ENCODE data around the gene COL4A2. TPM values are rescaled to one million over a fixed set of nuclear protein-coding genes. Genes with fewer than 3 reads are reported as not detected.

COL4A2 gene
- polyA plus RNA-seq, 2 of the 4 experiments (the other 2 are of a cell fraction) = 46.9 to 119 TPM

DNA sequence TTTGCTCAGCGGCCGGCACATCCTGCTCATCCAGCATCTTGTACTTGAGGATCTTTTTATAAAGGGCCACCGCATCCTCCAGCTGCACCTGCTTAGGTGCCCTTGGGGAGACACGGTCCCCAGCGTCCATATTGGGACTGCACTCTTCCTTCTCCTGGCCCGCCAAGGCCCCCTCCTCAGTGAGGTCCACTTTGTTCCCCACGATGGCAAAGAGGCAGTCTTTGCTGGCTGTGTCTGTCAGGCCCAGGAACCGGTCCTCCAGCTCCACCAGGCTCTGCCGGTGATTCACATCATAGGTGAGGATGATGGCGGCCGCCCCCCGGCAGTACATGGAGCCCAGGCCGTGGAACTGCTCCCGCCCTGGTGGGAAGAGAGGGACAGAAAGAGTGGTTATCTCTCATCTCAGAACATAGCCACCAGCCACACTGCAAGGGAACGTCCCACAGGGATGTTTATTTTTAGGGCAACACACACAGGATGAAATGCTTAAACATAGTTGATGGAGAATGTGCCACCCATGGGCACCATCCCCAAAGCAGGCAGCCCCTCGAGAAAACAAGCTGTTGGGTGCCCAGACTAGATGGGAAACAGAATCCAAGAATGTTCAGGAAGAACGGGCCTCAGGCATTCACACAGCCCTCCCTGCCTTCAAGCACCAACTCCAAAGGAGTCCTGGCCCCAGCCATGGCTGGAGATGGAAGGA lies 216.9 kb downstream of the COL4A2 start:
- peaks cover 9% of the 10 kb centered on the region; the same call in 1 of the 3 replicates for H3K4me1 ChIP-seq
- DNase-seq (ENCODE audit: low read depth in 1 of 2, low spot score in 1 of 2) = no peak
- POLR2A ChIA-PET = no interaction called here
- 87% methylated on average over 8 of the region's 17 CpGs for WGBS (ENCODE audit: missing lambda C conversion rate)
- H3K4me3 ChIP-seq = no peak overlapping the region
- no peak for FAIRE-seq
- H3K27ac ChIP-seq = no peak overlapping the region
- TF ChIP-seq RARB (CRISPR knock-in tag; IDR thresholded peaks at IDR 0.05) (no peak), EHMT2 (IDR thresholded peaks at IDR 0.05; ENCODE audit: low read depth) (no peak), RAD21 (conservative IDR thresholded peaks at IDR 0.05 in 1 of 2, IDR thresholded peaks at IDR 0.05 in 1 of 2) (no peak), HOXB5 (CRISPR knock-in tag; IDR thresholded peaks at IDR 0.05) (no peak), EP300 (IDR thresholded peaks at IDR 0.05) (no peak), FOXS1 (CRISPR knock-in tag; IDR thresholded peaks at IDR 0.05) (no peak), FOSB (CRISPR knock-in tag; IDR thresholded peaks at IDR 0.05) (no peak), TP53 (CRISPR knock-in tag; IDR thresholded peaks at IDR 0.05) (no peak), HMGXB4 (CRISPR knock-in tag; IDR thresholded peaks at IDR 0.05; ENCODE audit: borderline replicate concordance) (no peak), ZC3H11A (IDR thresholded peaks at IDR 0.05) (no peak), NPAS2 (CRISPR knock-in tag; IDR thresholded peaks at IDR 0.05; ENCODE audit: borderline replicate concordance) (no peak), HES2 (IDR thresholded peaks at IDR 0.05) (no peak), BHLHE40 (IDR thresholded peaks at IDR 0.05; ENCODE audit: low read depth, low read length) (no peak), HOXB13 (CRISPR knock-in tag; IDR thresholded peaks at IDR 0.05; ENCODE audit: low read depth) (no peak), CBX2 (IDR thresholded peaks at IDR 0.05; ENCODE audit: borderline replicate concordance, low read depth) (no peak), GATA3 (IDR thresholded peaks at IDR 0.05; ENCODE audit: borderline replicate concordance) (no peak), ELK1 (IDR thresholded peaks at IDR 0.05; ENCODE audit: low read depth, low read length) (no peak)
- TF ChIP-seq, protein P1, sequence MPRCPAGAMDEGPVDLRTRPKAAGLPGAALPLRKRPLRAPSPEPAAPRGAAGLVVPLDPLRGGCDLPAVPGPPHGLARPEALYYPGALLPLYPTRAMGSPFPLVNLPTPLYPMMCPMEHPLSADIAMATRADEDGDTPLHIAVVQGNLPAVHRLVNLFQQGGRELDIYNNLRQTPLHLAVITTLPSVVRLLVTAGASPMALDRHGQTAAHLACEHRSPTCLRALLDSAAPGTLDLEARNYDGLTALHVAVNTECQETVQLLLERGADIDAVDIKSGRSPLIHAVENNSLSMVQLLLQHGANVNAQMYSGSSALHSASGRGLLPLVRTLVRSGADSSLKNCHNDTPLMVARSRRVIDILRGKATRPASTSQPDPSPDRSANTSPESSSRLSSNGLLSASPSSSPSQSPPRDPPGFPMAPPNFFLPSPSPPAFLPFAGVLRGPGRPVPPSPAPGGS (IDR thresholded peaks at IDR 0.05) = no peak
- no peaks in the 10 kb centered on the region for H3K9me3 ChIP-seq
- CTCF ChIA-PET = no interaction called here
- no peak for ATAC-seq
- no peak overlapping the region for H3K4me2 ChIP-seq

DNA sequence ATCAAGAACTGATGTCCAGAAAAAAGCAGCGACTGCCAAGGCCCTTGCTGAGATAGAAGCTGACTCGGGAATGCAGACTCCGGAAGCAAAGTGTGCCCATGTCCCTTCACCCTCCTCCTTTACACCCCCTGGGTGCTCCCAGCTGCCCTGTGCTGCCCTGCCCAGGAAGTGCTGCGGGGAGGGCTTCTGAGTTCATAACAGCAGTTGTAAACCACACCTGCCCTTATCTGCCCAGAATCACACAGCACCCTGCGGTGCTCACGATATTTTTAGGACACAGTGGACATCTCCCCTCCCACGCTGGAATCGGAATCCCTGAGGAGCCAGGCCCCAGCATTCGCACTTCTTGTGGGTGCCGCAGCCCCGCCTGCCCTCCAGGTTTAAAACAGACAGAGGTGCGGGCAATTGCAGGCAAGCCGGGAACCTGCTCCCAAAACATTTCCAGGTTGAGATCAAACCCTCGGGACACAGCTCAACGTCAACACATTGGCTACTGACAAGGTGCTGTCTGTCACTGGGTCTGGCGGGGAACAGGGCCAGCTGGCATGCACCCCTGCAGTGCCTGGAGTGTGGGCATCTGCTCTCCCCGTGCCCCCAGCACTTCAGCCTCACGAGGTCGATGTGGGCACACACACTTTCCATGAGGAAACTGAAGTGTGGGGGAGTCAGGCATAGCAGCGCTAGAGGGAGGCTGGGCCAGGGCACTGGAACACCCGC lies 217.6 kb downstream of the COL4A2 start:
- H3K4me1 ChIP-seq = peaks cover 9% of the 10 kb centered on the region; the same call in 1 of the 3 replicates
- H3K4me3 ChIP-seq = no peak overlapping the region
- 51% methylated on average over 9 of the region's 21 CpGs for WGBS (ENCODE audit: missing lambda C conversion rate)
- no peak overlapping the region for H3K27ac ChIP-seq
- POLR2A ChIA-PET = no interaction called here
- TF ChIP-seq NPAS2 (CRISPR knock-in tag; IDR thresholded peaks at IDR 0.05; ENCODE audit: borderline replicate concordance) (no peak), HES2 (IDR thresholded peaks at IDR 0.05) (no peak)
- CTCF ChIA-PET = interaction anchor here (1.8 kb wide), 1 partner anchor 10 kb away, joined by 4 read pairs; no protein-coding TSS in a partner anchor
- DNase-seq (ENCODE audit: low read depth in 1 of 2, low spot score in 1 of 2) (no peak), FAIRE-seq (no peak), ATAC-seq (no peak)
- no peak overlapping the region for H3K4me2 ChIP-seq
- no peaks in the 10 kb centered on the region for H3K9me3 ChIP-seq
